Nucleus accumbens (tissue), 56 donors: Measurements from ENCODE around the gene SERINC2.

ENCODE experiments used
- DNase-seq, 56 donors: peaks; one replicate each; lab custom pipeline; 2025; lab: John Stamatoyannopoulos, UW

SERINC2 gene

GRCh38 chr1:31410871-31411270 is 2.1 kb upstream of the SERINC2 start:
- DNase-seq = no peak

- DNase-seq = no peak
Measured at GRCh38 chr1:31412205-31412604, 808 bp upstream of the SERINC2 start.

- peak in 11 of 56 donors; percentile 3 to 64 (median 14) for DNase-seq
Measured at GRCh38 chr1:31413405-31414001, 490 bp downstream of the SERINC2 start.

- no peak for DNase-seq
Measured at GRCh38 chr1:31414980-31415370, 2.0 kb downstream of the SERINC2 start.

- DNase-seq = no peak
Measured at GRCh38 chr1:31415658-31416057, 2.6 kb downstream of the SERINC2 start.

- no peak for DNase-seq
Measured at GRCh38 chr1:31416101-31416736, 3.2 kb downstream of the SERINC2 start.

- DNase-seq = no peak
Measured at GRCh38 chr1:31417148-31417547, 4.1 kb downstream of the SERINC2 start.

- DNase-seq = no peak
Measured at GRCh38 chr1:31418626-31419323, 5.8 kb downstream of the SERINC2 start.

- DNase-seq = no peak
Measured at GRCh38 chr1:31420716-31421115, 7.7 kb downstream of the SERINC2 start.

- DNase-seq = no peak
Measured at GRCh38 chr1:31421371-31422040, 8.5 kb downstream of the SERINC2 start.

GRCh38 chr1:31422505-31423319 is 9.7 kb downstream of the SERINC2 start:
- DNase-seq = peak in 42 of 56 donors; percentile 4 to 72 (median 31)

GRCh38 chr1:31423418-31423947 is 10.5 kb downstream of the SERINC2 start:
- no peak for DNase-seq

- DNase-seq = no peak
Measured at GRCh38 chr1:31424568-31424967, 11.6 kb downstream of the SERINC2 start.

GRCh38 chr1:31425301-31426081 is 12.5 kb downstream of the SERINC2 start:
- DNase-seq = no peak

GRCh38 chr1:31426249-31426922 is 13.4 kb downstream of the SERINC2 start:
- peak in 1 of 56 donors; percentile 24 for DNase-seq

GRCh38 chr1:31427322-31427721 is 14.3 kb downstream of the SERINC2 start:
- DNase-seq = no peak

GRCh38 chr1:31428436-31429221 is 15.6 kb downstream of the SERINC2 start:
- no peak for DNase-seq

- DNase-seq = no peak
Measured at GRCh38 chr1:31429583-31429982, 16.6 kb downstream of the SERINC2 start.
